Hepatocyte (in vitro differentiated cells): ENCODE results near the gene ZNF79. TPM values are rescaled to one million over a fixed set of nuclear protein-coding genes. Genes with fewer than 3 reads are reported as not detected.
A peak's percentile ranks its signal among the peaks of the same experiment; 100 is the strongest.

ENCODE experiments used
- DNase-seq: peaks from one replicate; pipeline ENCODE4 v3.0.0-alpha.2; 2016; ENCODE audit warnings: low spot score
- H2AFZ ChIP-seq: fragments of 200-600 bp; sonication (generic); 2 replicates; pipeline ENCODE4 v1.6.0; 2016; ENCODE audit warnings: antibody characterized with exemption, mild to moderate bottlenecking
- H3K27ac ChIP-seq: fragments of 200-600 bp; sonication (generic); 2 replicates; pipeline ENCODE4 v1.5.1; 2016; ENCODE audit warnings: mild to moderate bottlenecking
- H3K27me3 ChIP-seq: fragments of 200-600 bp; sonication (generic); 2 replicates; pipeline ENCODE4 v1.6.1; 2016
- H3K36me3 ChIP-seq: fragments of 200-600 bp; sonication (generic); replicated peaks from 2 replicates; pipeline ENCODE4 v1.5.1; 2016; ENCODE audit warnings: low read depth; ENCODE audit not compliant: insufficient read depth
- H3K4me1 ChIP-seq: fragments of 200-600 bp; sonication (generic); 2 replicates; pipeline ENCODE4 v1.5.1; 2016; ENCODE audit warnings: mild to moderate bottlenecking, moderate library complexity; ENCODE audit not compliant: insufficient read depth
- H3K4me2 ChIP-seq: fragments of 200-600 bp; sonication (generic); 2 replicates; pipeline ENCODE4 v1.6.0; 2016
- H3K4me3 ChIP-seq: fragments of 200-600 bp; sonication (generic); 2 replicates; pipeline ENCODE4 v1.5.1; 2016; ENCODE audit warnings: mild to moderate bottlenecking
- H3K79me2 ChIP-seq: fragments of 200-600 bp; sonication (generic); 2 replicates; pipeline ENCODE4 v1.6.0; 2017; ENCODE audit warnings: mild to moderate bottlenecking
- H3K9me2 ChIP-seq: fragments of 200-600 bp; sonication (generic); replicated peaks from 2 replicates; pipeline ENCODE4 v1.6.0; 2017; ENCODE audit warnings: mild to moderate bottlenecking; ENCODE audit not compliant: insufficient read depth
- H3K9me3 ChIP-seq: fragments of 200-600 bp; sonication (generic); 2 replicates; pipeline ENCODE4 v1.5.1; 2016; ENCODE audit warnings: low read depth, mild to moderate bottlenecking
- H4K20me1 ChIP-seq: fragments of 200-600 bp; sonication (generic); 2 replicates; pipeline ENCODE4 v1.6.0; 2016; ENCODE audit warnings: mild to moderate bottlenecking; ENCODE audit not compliant: insufficient read depth, poor library complexity, severe bottlenecking
- CTCF ChIP-seq: fragments of 200-600 bp; sonication (generic); IDR thresholded peaks from 2 replicates; pipeline ENCODE4 v1.5.1; 2016; ENCODE audit warnings: antibody characterized with exemption, mild to moderate bottlenecking; ENCODE audit not compliant: poor library complexity
- EZH2 ChIP-seq: fragments of 200-600 bp; sonication (generic); IDR thresholded peaks from 2 replicates; pipeline ENCODE4 v1.6.1; 2016; ENCODE audit warnings: antibody characterized with exemption, mild to moderate bottlenecking, borderline replicate concordance
- EZH2phosphoT487 ChIP-seq: fragments of 200-600 bp; sonication (generic); IDR thresholded peaks from one replicate; pipeline ENCODE4 v1.6.1; 2018; ENCODE audit warnings: antibody characterized with exemption, mild to moderate bottlenecking, low read depth, moderate library complexity; ENCODE audit not compliant: unreplicated experiment, severe bottlenecking
- WGBS: methylation state at CpG from one replicate; pipeline ENCODE4 v1.1.6; 2016; ENCODE audit warnings: low lambda C conversion rate; ENCODE audit errors: missing lambda C conversion rate; 5-methylcytosine and 5-hydroxymethylcytosine counted together
- polyA plus RNA-seq: library from polyadenylated mRNA; unstranded; fragments of >200 nt; fragmentation: Nextera tagmentation; extraction: Ambion mirVana; gene quantifications from 2 replicates; pipeline ENCODE4 v1.2.1, GENCODE V29; 2016
- total RNA-seq: library from RNA; depleted of rRNA; stranded (reverse); fragments of >200 nt; gene quantifications from 2 replicates; pipeline ENCODE4 v1.2.3, GENCODE V29; 2014

The ZNF79 gene
- total and polyA plus RNA-seq, 2 experiments from 2014 or later = 6.0 to 9.0 TPM

- Histone ChIP-seq H3K4me3 (no peak overlapping the region), H2AFZ (no peak overlapping the region)
- no peak for TF ChIP-seq EZH2phosphoT487
- no peak for TF ChIP-seq CTCF
- no peak for TF ChIP-seq EZH2
Observed at GRCh38 chr9:127411122-127411521, 13.1 kb upstream of the ZNF79 start.

GRCh38 chr9:127415141-127415540 is 9.0 kb upstream of the ZNF79 start:
- Histone ChIP-seq H3K27me3 (no peaks in the 10 kb centered on the region), H3K9me3 (no peaks in the 10 kb centered on the region), H3K4me3 (no peak overlapping the region), H3K4me1 (peaks cover 6% of the 10 kb centered on the region), H3K36me3 (no peaks in the 10 kb centered on the region), H3K79me2 (no peaks in the 10 kb centered on the region), H3K4me2 (no peak overlapping the region), H2AFZ (no peak overlapping the region), H4K20me1 (no peaks in the 10 kb centered on the region), H3K27ac (peak overlapping the region; percentile 66), H3K9me2 (no peaks in the 10 kb centered on the region)
- no peak for DNase-seq
- no peak for TF ChIP-seq EZH2
- no peak for TF ChIP-seq CTCF
- TF ChIP-seq EZH2phosphoT487 = no peak
- 69% methylated on average over 4 of the region's 4 CpGs for WGBS

More at GRCh38 chr9:127411122-127411521, 13.1 kb upstream of the ZNF79 start:
- H3K27me3 ChIP-seq = no peaks in the 10 kb centered on the region
- H3K4me1 ChIP-seq = peaks cover 6% of the 10 kb centered on the region
- WGBS = 98% methylated on average over 4 of the region's 4 CpGs
- peak overlapping the region; percentile 48 for H3K27ac ChIP-seq
- no peak overlapping the region for H3K4me2 ChIP-seq
- H3K9me3 ChIP-seq = no peaks in the 10 kb centered on the region
- no peaks in the 10 kb centered on the region for H3K36me3 ChIP-seq
- H4K20me1 ChIP-seq = peaks cover under 1% of the 10 kb centered on the region
- no peaks in the 10 kb centered on the region for H3K9me2 ChIP-seq
- no peaks in the 10 kb centered on the region for H3K79me2 ChIP-seq
- no peak for DNase-seq

- H2AFZ ChIP-seq = no peak overlapping the region
- no peaks in the 10 kb centered on the region for H3K36me3 ChIP-seq
- TF ChIP-seq CTCF (no peak), EZH2phosphoT487 (no peak), EZH2 (no peak)
- H3K4me3 ChIP-seq = no peak overlapping the region
- no peaks in the 10 kb centered on the region for H3K9me2 ChIP-seq
- no peaks in the 10 kb centered on the region for H3K9me3 ChIP-seq
- no peaks in the 10 kb centered on the region for H3K27me3 ChIP-seq
- no peak overlapping the region for H3K4me2 ChIP-seq
- no peaks in the 10 kb centered on the region for H4K20me1 ChIP-seq
- peak overlapping the region; percentile 66 for H3K27ac ChIP-seq
- H3K4me1 ChIP-seq = peaks cover 6% of the 10 kb centered on the region
- 71% methylated on average over 1 of the region's 1 CpG for WGBS
- no peak for DNase-seq
- H3K79me2 ChIP-seq = peaks cover 3% of the 10 kb centered on the region
Observed at GRCh38 chr9:127415657-127416056, 8.5 kb upstream of the ZNF79 start.
